Gastroesophageal sphincter (tissue), 4 donors: ENCODE data around the gene TAPBP. TPM values are rescaled to one million over a fixed set of nuclear protein-coding genes. Genes with fewer than 3 reads are reported as not detected.

ENCODE experiments used
- ATAC-seq: fragments of 150-250 bp; one replicate; pipeline ENCODE4 v1.9.1; 2016; ENCODE audit warnings: mild to moderate bottlenecking, moderate library complexity
- H3K27ac ChIP-seq, 4 donors: fragments of 200-600 bp; sonication (generic) in 3 of 4; 1 replicate in 3 of 4; 2 replicates in 1 of 4; pipeline ENCODE4 v1.5.1; 2016 to 2019
- H3K27me3 ChIP-seq: fragments of 200-600 bp; sonication (generic); one replicate; pipeline ENCODE4 v1.5.1; 2019
- H3K36me3 ChIP-seq, 2 donors: fragments of 200-600 bp; sonication (generic); one replicate each; pipeline ENCODE4 v1.5.1; 2019; ENCODE audit warnings: control low read depth in 1 of 2
- H3K4me1 ChIP-seq, 3 donors: fragments of 200-600 bp; sonication (generic); 1 replicate in 2 of 3; 2 replicates in 1 of 3; pipeline ENCODE4 v1.5.1; 2016 to 2019; ENCODE audit warnings: control low read depth in 2 of 3
- H3K4me3 ChIP-seq, 2 donors: fragments of 200-600 bp; sonication (generic); one replicate each; pipeline ENCODE4 v1.5.1; 2019; ENCODE audit warnings: mild to moderate bottlenecking in 1 of 2, moderate library complexity in 1 of 2
- H3K9me3 ChIP-seq, 3 donors: fragments of 200-600 bp; sonication (generic); one replicate each; pipeline ENCODE4 v1.5.1; 2017 to 2019; ENCODE audit warnings: control low read depth in 2 of 3
- CTCF ChIP-seq, 4 experiments: fragments of 200-600 bp in 2 of 4; fragments of 450-650 bp in 2 of 4; sonication (generic) in 1 of 4; IDR thresholded peaks; one replicate each; pipeline ENCODE4 v1.5.1; 2017 to 2019; ENCODE audit warnings: antibody characterized with exemption in 4 of 4, mild to moderate bottlenecking in 2 of 4, moderate library complexity in 2 of 4
- EP300 ChIP-seq: sonication (generic); formaldehyde crosslinking; IDR thresholded peaks from one replicate; pipeline ENCODE4 v1.6.1; 2017; ENCODE audit warnings: antibody characterized with exemption, mild to moderate bottlenecking
- POLR2A ChIP-seq, 2 donors: fragments of 450-650 bp; IDR thresholded peaks; one replicate each; pipeline ENCODE4 v1.6.1; 2017; ENCODE audit warnings: antibody characterized with exemption in 2 of 2, mild to moderate bottlenecking in 2 of 2, moderate library complexity in 1 of 2
- POLR2AphosphoS5 ChIP-seq: sonication (generic); formaldehyde crosslinking; IDR thresholded peaks from one replicate; pipeline ENCODE4 v1.6.1; 2017; ENCODE audit warnings: antibody characterized with exemption
- WGBS, 2 donors: methylation state at CpG; one replicate each; pipeline ENCODE4 v1.1.5; 2018; ENCODE audit warnings: low coverage in 1 of 2; 5-methylcytosine and 5-hydroxymethylcytosine counted together
- total RNA-seq, 4 donors: library from RNA; depleted of rRNA; stranded (reverse); fragments of >200 nt; gene quantifications; one replicate each; pipeline ENCODE4 v1.1.0, GENCODE V29; 2016

TAPBP gene
- total RNA-seq, 4 donors from 2014 or later, result 62.9 to 136 (median 69.2) TPM

- peaks cover 0 to 47% (median 14%) of the 10 kb centered on the region in 3 donors for H3K4me1 ChIP-seq
- H3K27ac ChIP-seq, result peak overlapping the region; percentile 90 to 99 (median 94)
- no peaks in the 10 kb centered on the region for H3K9me3 ChIP-seq
- ATAC-seq, result no peak
- peaks cover 0 to 56% of the 10 kb centered on the region in 2 donors for H3K36me3 ChIP-seq
- no peaks in the 10 kb centered on the region for H3K27me3 ChIP-seq
- H3K4me3 ChIP-seq, result peak overlapping the region; percentile 87 to 92
- TF ChIP-seq POLR2A (IDR thresholded peaks at IDR 0.05) (no peak), CTCF (IDR thresholded peaks at IDR 0.05) (no peak), EP300 (no peak), POLR2AphosphoS5 (no peak)
- 7% methylated on average over 3 of the region's 16 CpGs; no CpG with 5 or more reads in 1 of the 2 donors for WGBS, 2 donors
Measured at GRCh38 chr6:33297406-33297955, 16.4 kb downstream of the TAPBP start.

GRCh38 chr6:33296797-33297405 lies 17.0 kb downstream of the TAPBP start:
- Histone ChIP-seq H3K27me3 (no peaks in the 10 kb centered on the region), H3K4me1 (peaks cover 0 to 47% (median 14%) of the 10 kb centered on the region in 3 donors), H3K36me3 (peaks cover 0 to 56% of the 10 kb centered on the region in 2 donors), H3K9me3 (no peaks in the 10 kb centered on the region), H3K27ac (peak overlapping the region; percentile 90 to 99 (median 94)), H3K4me3 (peak overlapping the region in 1 of 2 donors; percentile 92)
- TF ChIP-seq EP300 (no peak), POLR2AphosphoS5 (no peak), POLR2A (IDR thresholded peaks at IDR 0.05) (no peak), CTCF (IDR thresholded peaks at IDR 0.05) (no peak)
- ATAC-seq, result no peak
- WGBS, 2 donors, result 61 to 77% methylated on average over 5 to 6 of the region's 12 CpGs

- Histone ChIP-seq H3K4me1 (peaks cover 0 to 42% (median 10%) of the 10 kb centered on the region in 3 donors), H3K27ac (peak overlapping the region in 1 of 4 donors; percentile 7), H3K4me3 (no peak overlapping the region), H3K36me3 (peaks cover 0 to 60% of the 10 kb centered on the region in 2 donors), H3K27me3 (no peaks in the 10 kb centered on the region), H3K9me3 (no peaks in the 10 kb centered on the region)
- ATAC-seq, result no peak
- no peak for TF ChIP-seq EP300
- no peak for TF ChIP-seq CTCF (IDR thresholded peaks at IDR 0.05)
- WGBS, 2 donors, result 73 to 83% methylated on average over 1 to 7 of the region's 15 CpGs
Measured at GRCh38 chr6:33295621-33296369, 18.1 kb downstream of the TAPBP start.

GRCh38 chr6:33294086-33294823 lies 19.6 kb downstream of the TAPBP start:
- Histone ChIP-seq H3K4me3 (no peak overlapping the region), H3K36me3 (peaks cover 0 to 64% of the 10 kb centered on the region in 2 donors), H3K27me3 (no peaks in the 10 kb centered on the region), H3K4me1 (peaks cover 0 to 43% (median 16%) of the 10 kb centered on the region in 3 donors), H3K9me3 (no peaks in the 10 kb centered on the region), H3K27ac (no peak overlapping the region)
- WGBS, 2 donors, result 35 to 46% methylated on average over 8 to 10 of the region's 10 CpGs
- ATAC-seq, result no peak
- no peak for TF ChIP-seq POLR2A (IDR thresholded peaks at IDR 0.05)
- no peak for TF ChIP-seq CTCF (IDR thresholded peaks at IDR 0.05)
- no peak for TF ChIP-seq POLR2AphosphoS5
- no peak for TF ChIP-seq EP300
